IPS-18a (cell line): Measurements from ENCODE around the gene ZNF423.

Source experiments
- H3K27ac ChIP-seq: one replicate; pipeline ENCODE4 v1.5.1; 2013; ENCODE audit warnings: low read length
- H3K27me3 ChIP-seq: one replicate; pipeline ENCODE4 v1.6.1; 2013; ENCODE audit warnings: mild to moderate bottlenecking, low read length; ENCODE audit not compliant: control insufficient read depth, insufficient read depth
- H3K36me3 ChIP-seq: one replicate; pipeline ENCODE4 v1.6.1; 2013; ENCODE audit warnings: low read depth, low read length; ENCODE audit not compliant: control insufficient read depth
- H3K4me1 ChIP-seq: one replicate; pipeline ENCODE4 v1.6.1; 2013; ENCODE audit warnings: low read depth, low read length; ENCODE audit not compliant: control insufficient read depth
- H3K4me3 ChIP-seq: one replicate; pipeline ENCODE4 v1.5.1; 2013; ENCODE audit warnings: low read length
- H3K9ac ChIP-seq: one replicate; pipeline ENCODE4 v1.6.1; 2013; ENCODE audit warnings: mild to moderate bottlenecking, low read length, moderate library complexity
- H3K9me3 ChIP-seq: one replicate; pipeline ENCODE4 v1.6.1; 2013; ENCODE audit warnings: low read depth, low read length; ENCODE audit not compliant: control insufficient read depth

The ZNF423 gene

DNA sequence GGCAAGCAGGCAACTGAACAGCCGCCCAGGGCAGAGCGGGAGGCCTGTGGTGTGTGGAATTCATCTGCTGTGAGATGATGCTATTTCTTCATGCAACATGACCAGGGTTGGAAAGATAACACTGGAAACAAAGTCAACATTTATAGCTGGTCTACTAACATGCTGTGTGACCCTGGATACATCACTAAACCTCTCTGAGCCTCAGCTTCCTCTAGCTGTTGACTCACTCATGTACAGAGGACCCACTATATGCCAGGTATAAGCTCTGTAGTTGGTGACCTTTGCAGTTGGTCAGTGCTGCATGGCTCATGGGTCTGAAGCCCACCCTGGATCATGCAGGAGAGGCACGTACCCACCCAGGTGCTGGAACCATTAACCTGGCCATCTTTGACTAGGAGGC lies 180.9 kb downstream of the ZNF423 start:
- Histone ChIP-seq H3K4me1 (no peaks in the 10 kb centered on the region), H3K4me3 (no peak overlapping the region), H3K27ac (no peak overlapping the region), H3K27me3 (no peaks in the 10 kb centered on the region), H3K36me3 (no peaks in the 10 kb centered on the region), H3K9me3 (no peaks in the 10 kb centered on the region), H3K9ac (no peak overlapping the region)

DNA sequence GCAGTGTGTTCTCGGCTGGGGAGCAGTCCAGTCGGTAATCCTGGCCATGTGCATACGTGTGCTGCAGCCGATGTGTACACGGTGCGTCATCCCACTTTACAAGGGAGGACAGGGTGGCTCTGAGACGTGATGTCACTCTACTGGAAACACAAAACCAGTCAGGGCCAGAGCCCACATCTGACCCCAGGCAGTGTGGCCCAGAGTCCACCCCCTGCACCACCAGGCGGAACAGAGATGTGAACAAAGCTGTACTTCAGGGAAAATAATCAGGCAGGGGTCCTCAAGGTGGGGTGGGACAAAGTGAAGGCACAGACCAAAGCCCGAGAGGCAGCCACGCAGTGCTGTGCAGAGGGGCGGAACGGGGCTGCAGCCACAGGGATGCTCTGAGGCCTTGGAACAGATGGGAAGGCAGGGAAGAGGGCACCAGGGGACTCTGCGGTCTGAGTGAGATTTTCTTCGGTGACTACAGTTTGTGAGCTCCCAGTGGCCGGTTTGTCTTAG lies 181.5 kb downstream of the ZNF423 start:
- no peak overlapping the region for H3K27ac ChIP-seq
- no peak overlapping the region for H3K9ac ChIP-seq
- H3K4me3 ChIP-seq: no peak overlapping the region
- H3K9me3 ChIP-seq: no peaks in the 10 kb centered on the region
- H3K27me3 ChIP-seq: no peaks in the 10 kb centered on the region
- no peaks in the 10 kb centered on the region for H3K36me3 ChIP-seq
- H3K4me1 ChIP-seq: no peaks in the 10 kb centered on the region

DNA sequence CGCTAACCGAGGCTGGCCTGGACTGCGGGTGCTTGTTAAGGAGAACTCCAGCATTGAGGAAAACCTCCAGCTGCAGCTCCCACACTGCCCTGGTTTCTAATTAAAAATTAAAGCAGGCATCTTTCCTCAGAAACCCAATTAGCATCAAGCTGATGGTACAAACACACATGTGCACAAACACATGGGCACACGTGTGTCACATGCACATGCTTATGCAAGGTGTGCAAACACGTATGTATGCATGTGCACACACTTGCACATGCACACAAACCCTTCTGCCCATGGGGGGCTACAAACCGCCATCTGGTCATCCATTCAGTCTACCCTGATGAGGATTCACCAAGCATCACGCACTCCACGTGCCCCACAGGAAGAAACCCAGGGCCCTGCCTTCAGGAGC lies 182.5 kb downstream of the ZNF423 start:
- Histone ChIP-seq H3K4me1 (no peaks in the 10 kb centered on the region), H3K27me3 (no peaks in the 10 kb centered on the region), H3K4me3 (no peak overlapping the region), H3K9me3 (no peaks in the 10 kb centered on the region), H3K36me3 (no peaks in the 10 kb centered on the region), H3K9ac (no peak overlapping the region), H3K27ac (no peak overlapping the region)

DNA sequence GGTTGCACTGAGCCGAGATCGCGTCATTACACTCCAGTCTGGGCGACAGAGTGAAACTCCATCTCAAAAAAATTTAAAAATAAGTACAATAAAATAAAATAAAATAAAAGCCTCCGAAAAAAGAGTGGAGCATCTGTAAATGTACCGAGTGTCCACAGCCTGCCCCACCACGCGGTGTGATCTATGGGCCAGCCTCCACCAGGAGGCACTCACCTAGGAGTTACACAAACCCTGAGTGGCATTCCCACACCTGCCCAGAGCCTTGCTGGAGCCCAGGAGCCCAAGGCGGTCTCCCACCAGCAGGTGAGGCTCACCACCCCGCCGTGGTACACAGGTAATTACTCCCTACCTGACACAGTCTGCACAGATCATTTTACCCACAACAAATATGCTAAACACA lies 183.2 kb downstream of the ZNF423 start:
- H3K9ac ChIP-seq: no peak overlapping the region
- no peak overlapping the region for H3K4me3 ChIP-seq
- no peak overlapping the region for H3K27ac ChIP-seq
- no peaks in the 10 kb centered on the region for H3K4me1 ChIP-seq
- H3K9me3 ChIP-seq: no peaks in the 10 kb centered on the region
- no peaks in the 10 kb centered on the region for H3K36me3 ChIP-seq
- H3K27me3 ChIP-seq: no peaks in the 10 kb centered on the region

DNA sequence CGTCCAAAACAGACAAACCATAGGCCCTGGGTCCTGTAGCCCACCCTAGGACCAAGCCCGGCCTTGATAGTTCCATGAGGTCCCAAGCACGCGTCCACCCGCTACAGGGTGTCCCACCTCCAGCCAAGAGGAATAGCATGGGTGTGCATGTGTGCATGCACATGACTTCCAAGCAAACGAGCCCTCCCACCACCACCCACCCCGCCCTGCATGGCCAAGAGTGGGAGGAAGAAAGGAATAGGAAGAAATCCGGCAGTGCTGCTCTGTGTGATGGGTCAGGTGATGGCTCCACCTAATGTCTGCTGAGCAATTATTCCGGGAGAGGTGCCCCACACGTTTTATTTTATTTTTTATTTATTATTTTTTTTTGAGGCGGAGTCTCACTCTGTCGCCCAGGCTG lies 184.6 kb downstream of the ZNF423 start:
- H3K27me3 ChIP-seq: no peaks in the 10 kb centered on the region
- H3K36me3 ChIP-seq: no peaks in the 10 kb centered on the region
- H3K9me3 ChIP-seq: no peaks in the 10 kb centered on the region
- no peak overlapping the region for H3K27ac ChIP-seq
- no peak overlapping the region for H3K4me3 ChIP-seq
- no peak overlapping the region for H3K9ac ChIP-seq
- peaks cover 3% of the 10 kb centered on the region for H3K4me1 ChIP-seq

DNA sequence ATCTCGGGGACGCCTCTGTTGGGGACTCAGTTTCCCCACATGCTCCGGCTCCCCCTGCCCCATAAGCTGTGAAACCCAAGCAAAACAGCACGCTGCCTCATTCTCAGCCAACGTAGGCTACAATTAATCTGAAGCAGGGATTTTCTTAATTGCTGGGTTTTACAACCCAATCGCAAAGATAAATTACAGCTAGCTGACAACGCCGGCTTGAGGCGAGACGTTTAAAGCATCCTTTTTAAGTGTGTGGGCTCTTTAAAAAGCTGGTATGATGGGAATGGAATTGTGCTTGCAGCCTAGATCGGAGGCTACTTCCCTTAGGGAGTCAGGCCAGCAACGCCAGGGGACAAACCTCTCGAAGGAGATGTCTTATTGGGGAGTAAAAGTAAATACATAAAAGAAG lies 185.3 kb downstream of the ZNF423 start:
- Histone ChIP-seq H3K27ac (no peak overlapping the region), H3K36me3 (no peaks in the 10 kb centered on the region), H3K9me3 (no peaks in the 10 kb centered on the region), H3K27me3 (no peaks in the 10 kb centered on the region), H3K4me1 (peaks cover 6% of the 10 kb centered on the region), H3K9ac (no peak overlapping the region), H3K4me3 (no peak overlapping the region)

DNA sequence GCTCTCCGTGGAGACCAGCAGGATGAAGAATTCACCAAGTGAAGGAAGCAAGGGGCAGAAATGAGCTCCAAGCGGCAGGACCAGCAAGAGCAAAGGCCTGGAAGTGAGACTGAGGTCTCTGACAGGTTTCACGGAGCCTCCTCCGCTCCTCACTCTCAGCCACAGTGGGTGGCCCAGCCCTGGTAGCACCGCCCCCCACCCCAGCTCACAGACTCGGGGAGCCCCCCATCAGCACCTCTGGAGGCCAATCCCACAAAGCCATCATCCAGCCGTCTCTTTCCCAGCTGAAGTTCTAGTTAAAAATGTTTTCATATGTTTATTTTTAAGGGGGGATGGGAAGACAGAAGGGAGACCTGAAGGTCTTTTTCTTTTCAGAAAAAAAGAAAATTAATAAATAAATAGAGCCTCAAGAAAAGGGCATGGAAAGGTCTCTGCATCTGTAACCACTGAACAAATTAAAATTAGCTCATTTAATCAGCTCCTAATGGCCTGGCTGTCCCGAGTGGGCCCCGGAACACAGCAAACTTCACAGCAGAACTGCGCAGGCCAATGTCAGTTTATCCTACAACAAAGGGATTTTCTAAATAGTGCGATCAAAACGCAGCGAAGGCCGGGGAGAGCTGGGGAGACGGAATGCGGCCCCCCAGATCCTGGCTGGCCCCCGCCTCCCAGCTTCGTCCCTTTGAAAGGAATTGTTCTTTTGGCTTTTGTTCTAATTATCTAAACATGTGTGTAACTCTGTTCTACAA lies 190.3 kb downstream of the ZNF423 start:
- Histone ChIP-seq H3K4me3 (no peak overlapping the region), H3K4me1 (peaks cover 18% of the 10 kb centered on the region), H3K27me3 (no peaks in the 10 kb centered on the region), H3K9me3 (no peaks in the 10 kb centered on the region), H3K27ac (no peak overlapping the region), H3K36me3 (no peaks in the 10 kb centered on the region), H3K9ac (no peak overlapping the region)

DNA sequence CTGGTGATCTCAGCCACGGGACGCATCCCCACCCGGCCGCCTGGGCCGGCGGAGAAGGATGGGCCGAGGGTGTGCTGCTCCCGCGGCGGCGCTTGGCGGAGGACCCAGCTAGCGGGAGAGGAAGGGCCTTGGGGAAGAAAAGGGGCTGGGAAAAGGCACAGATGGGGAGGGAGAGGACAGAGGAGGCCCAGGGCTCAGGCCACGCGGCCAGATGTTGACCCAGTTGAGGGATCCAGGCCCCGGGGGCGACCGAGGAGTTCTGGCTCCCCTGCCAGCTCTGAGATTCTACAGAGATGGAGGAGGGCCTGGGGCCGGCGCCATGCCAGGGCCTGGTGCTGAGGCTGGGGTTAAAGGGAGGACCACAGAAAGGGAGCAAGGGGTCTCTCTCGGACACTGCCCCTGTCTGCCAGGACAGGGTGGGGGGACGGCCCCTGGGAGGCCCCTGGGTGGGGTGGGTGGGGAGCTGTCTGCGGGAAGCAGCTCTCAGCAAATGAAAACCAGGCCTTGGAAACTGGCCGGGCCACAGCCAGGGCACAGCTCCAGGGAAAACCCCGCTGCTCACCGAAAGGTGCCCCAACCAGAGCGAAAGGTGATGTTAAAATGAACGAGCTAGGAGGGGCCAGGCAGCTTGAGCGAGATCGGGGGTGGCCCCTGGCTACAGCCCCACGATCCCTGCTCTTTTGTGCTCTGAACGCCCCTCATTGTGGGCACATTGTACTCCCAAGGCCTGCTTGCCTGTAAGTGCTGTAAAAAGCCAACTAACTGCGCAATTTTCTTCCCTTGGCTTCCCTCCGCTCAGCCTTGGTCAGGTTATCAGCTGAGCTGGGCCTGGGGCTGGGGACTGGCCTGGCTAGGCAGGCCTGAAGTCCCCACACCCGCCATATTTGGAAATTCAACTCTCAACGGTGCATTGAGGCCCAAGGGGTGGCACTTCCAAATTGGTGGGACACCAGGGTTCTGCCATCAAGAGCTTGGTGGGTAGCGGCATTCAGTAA lies 191.4 kb downstream of the ZNF423 start:
- H3K9ac ChIP-seq: no peak overlapping the region
- no peak overlapping the region for H3K27ac ChIP-seq
- no peaks in the 10 kb centered on the region for H3K9me3 ChIP-seq
- no peaks in the 10 kb centered on the region for H3K36me3 ChIP-seq
- no peaks in the 10 kb centered on the region for H3K27me3 ChIP-seq
- H3K4me1 ChIP-seq: peaks cover 18% of the 10 kb centered on the region
- H3K4me3 ChIP-seq: no peak overlapping the region

DNA sequence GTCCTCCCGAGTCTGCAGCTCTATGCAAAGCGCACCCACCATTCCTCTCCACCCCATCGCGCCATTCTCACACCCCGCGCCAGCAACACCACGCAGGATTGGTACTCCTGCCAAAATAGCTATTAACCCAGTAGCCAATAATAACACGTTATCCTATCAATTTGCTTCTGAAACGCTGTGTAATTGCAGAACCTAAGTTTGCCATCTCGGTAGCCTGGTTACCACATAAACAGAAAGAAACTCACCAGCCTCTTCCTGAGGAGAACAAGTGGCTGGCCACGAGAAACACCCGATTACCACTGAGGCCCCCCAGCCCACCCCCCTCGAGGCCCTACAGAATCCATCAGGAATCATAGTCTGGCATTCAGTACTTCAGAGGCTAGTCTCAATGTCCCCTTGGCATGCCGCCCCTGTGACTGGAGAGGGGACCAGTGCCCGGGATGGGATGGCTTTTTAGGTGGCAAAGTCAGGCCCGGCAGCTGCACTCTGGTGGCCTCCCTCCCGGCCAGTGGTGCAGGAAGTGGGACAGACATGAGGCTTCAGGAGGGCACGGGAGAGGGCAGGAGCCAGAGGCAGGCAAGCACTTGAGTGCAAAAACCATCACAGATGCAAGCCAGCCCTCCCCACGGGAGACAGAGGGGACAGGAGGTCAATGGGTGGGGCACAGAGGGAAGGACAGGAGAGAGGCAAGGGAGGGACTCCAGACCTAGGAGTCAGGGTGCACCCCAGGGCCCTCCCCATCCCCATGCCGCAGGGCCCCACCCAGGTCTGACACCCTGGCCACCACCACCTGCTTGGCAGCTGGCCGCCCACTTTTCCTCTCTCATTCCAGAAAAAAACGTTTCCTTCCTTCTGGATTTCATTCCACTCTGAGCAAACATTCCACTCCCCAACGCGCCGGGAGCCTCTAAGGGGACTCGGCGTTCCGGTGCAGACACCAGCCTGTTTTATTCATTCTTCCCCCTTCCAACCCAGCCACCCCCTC lies 192.5 kb downstream of the ZNF423 start:
- no peaks in the 10 kb centered on the region for H3K27me3 ChIP-seq
- no peaks in the 10 kb centered on the region for H3K9me3 ChIP-seq
- no peaks in the 10 kb centered on the region for H3K36me3 ChIP-seq
- H3K9ac ChIP-seq: no peak overlapping the region
- H3K4me1 ChIP-seq: peaks cover 18% of the 10 kb centered on the region
- no peak overlapping the region for H3K4me3 ChIP-seq
- H3K27ac ChIP-seq: no peak overlapping the region

DNA sequence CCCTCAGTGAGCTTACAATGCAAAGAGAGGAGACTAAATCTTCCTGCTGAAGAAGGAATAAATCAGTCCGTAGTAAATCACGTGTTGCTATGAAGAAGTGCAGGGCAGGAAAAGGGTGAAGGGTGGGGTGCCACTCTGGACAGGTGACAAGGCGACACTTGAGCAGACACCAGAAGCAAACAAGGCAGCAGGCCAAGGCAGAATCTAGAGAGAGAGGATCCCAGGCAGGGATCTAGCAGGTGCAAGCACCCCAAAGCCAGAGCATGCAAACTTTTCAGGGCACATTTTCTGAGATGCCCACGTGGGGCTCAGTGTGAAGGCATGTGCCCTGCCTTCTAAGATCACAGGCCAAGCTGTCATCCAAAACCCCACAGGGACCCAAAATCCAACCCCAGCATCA lies 193.3 kb downstream of the ZNF423 start:
- Histone ChIP-seq H3K27me3 (no peaks in the 10 kb centered on the region), H3K36me3 (no peaks in the 10 kb centered on the region), H3K4me3 (no peak overlapping the region), H3K9ac (no peak overlapping the region), H3K4me1 (peaks cover 18% of the 10 kb centered on the region), H3K27ac (no peak overlapping the region), H3K9me3 (no peaks in the 10 kb centered on the region)
